GM12864 (cell line): ENCODE data around the gene TRHDE.

Source experiments
- DNase-seq: peaks from one replicate; pipeline ENCODE4 v3.0.0-alpha.2; 2011; ENCODE audit warnings: low read depth
- H3K4me3 ChIP-seq: 2 replicates; pipeline ENCODE4 v1.5.1; 2011; ENCODE audit warnings: mild to moderate bottlenecking, low read depth, low read length, control low read depth
- TF ChIP-seq, protein P1 (sequence below): IDR thresholded peaks from 2 replicates; pipeline ENCODE4 v1.5.1; 2011; ENCODE audit warnings: low read depth, mild to moderate bottlenecking, moderate library complexity, low read length, control low read depth, inconsistent platforms; ENCODE audit errors: missing control alignments

The TRHDE gene

GRCh38 chr12:72288911-72289310 is 16.7 kb downstream of the TRHDE start:
- no peak overlapping the region for H3K4me3 ChIP-seq
- TF ChIP-seq, protein P1, sequence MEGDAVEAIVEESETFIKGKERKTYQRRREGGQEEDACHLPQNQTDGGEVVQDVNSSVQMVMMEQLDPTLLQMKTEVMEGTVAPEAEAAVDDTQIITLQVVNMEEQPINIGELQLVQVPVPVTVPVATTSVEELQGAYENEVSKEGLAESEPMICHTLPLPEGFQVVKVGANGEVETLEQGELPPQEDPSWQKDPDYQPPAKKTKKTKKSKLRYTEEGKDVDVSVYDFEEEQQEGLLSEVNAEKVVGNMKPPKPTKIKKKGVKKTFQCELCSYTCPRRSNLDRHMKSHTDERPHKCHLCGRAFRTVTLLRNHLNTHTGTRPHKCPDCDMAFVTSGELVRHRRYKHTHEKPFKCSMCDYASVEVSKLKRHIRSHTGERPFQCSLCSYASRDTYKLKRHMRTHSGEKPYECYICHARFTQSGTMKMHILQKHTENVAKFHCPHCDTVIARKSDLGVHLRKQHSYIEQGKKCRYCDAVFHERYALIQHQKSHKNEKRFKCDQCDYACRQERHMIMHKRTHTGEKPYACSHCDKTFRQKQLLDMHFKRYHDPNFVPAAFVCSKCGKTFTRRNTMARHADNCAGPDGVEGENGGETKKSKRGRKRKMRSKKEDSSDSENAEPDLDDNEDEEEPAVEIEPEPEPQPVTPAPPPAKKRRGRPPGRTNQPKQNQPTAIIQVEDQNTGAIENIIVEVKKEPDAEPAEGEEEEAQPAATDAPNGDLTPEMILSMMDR: no peak
- DNase-seq: no peak

DNA sequence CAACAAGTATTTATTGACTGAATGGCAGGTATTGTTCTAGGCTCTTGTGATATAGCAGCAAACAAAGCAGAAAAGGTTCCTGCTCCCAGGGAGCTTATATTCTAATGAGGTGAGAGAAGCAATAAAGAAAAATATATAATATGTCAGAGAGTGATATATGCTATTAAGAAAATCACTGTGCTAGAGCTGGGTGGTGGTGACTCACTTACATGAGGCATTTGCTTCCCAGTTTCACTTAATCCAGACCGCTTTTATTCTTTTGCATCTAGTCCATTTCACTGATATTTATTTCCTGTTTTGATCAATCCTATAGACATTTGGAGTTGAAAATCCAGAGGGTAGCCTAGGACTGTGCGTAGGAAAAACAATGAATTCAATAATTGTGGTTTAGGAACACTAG is 17.5 kb downstream of the TRHDE start:
- no peak overlapping the region for H3K4me3 ChIP-seq
- DNase-seq: no peak
- TF ChIP-seq, protein P1: no peak

GRCh38 chr12:72291175-72291574 is 19.0 kb downstream of the TRHDE start:
- TF ChIP-seq, protein P1: no peak
- no peak overlapping the region for H3K4me3 ChIP-seq
- no peak for DNase-seq

DNA sequence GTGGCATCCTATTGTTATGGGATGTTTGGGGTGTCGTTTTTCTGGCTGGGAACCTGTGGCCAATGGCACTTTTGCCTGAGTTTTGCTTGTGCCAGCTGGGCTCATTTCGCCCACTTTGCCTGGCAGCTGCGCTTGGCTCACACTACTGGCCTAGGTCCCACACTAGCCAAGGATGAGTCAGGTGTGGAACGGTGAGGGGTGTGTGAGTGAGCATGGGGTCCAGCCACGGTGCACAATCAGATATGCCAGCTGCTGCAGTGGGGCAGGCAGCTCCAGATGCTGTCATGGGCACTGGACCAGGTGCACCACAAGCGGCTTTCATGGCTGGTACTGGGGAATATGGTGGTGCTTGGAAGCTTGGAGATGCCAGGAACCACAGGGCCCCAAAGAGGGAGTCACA is 21.5 kb downstream of the TRHDE start:
- DNase-seq: no peak
- no peak overlapping the region for H3K4me3 ChIP-seq
- TF ChIP-seq, protein P1: no peak

DNA sequence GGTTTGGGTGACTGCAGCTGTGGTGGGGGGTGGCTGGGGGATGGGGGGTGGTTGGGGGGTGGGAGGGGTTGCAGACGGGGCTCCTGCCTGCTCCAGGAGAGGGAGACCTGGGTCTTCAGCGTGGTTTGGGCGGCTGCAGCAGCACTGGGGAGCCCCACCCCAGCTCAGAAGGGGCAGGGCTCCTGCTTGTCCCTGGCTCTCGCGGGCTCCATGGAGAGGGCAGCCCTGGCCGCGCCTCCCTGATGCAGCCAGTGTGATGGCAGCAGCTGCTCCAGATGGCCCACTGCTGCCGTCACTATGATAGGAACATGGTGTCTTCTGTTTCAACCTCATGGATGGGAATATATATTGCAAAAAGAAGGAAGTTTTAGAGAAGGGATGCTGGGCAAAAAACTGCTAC is 22.9 kb downstream of the TRHDE start:
- DNase-seq: no peak
- TF ChIP-seq, protein P1: no peak
- no peak overlapping the region for H3K4me3 ChIP-seq

DNA sequence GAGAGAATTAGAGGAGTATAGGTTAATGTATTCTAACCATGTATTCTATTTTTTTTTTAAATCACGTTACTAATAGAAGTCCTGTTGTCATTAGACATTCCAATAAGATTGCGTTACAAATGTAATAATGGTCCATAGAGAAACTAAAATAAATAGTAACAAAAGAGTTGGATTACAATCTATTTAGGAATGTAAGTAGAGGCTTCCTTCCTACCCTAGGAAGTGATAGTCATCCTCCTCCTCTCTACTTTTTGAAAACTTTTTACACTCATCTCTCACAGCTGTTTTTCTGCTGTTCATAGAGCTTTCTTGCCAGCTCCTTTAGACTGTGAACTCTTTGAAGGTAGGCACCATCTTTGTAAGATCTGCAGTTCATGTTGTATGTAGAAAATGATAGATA is 23.6 kb downstream of the TRHDE start:
- H3K4me3 ChIP-seq: no peak overlapping the region
- TF ChIP-seq, protein P1: no peak
- DNase-seq: no peak

DNA sequence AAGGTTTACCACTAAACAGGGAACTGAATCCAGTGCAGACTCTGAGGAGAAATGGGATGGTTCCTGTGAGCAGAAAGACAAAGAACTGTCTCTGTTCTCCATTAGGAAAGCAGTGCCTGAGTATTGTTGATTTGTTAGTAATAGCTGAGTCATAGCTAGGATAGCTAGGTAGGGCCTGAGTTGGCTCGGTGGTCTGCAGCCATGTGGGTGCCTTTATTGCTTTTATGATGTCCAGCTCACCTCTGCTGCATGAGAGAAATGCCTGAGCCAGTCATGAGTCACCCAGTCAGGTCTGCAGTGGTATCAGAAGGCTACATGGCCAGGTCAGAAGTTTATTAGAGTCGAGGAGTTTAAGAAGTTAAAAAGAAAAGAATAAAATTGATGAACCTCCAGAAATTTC is 24.2 kb downstream of the TRHDE start:
- TF ChIP-seq, protein P1: no peak
- DNase-seq: no peak
- no peak overlapping the region for H3K4me3 ChIP-seq
